ENCODE data around the gene TXNDC8. TPM values are rescaled to one million over a fixed set of nuclear protein-coding genes. Genes with fewer than 3 reads are reported as not detected.

The TXNDC8 gene
- total RNA-seq, 3 donors from 2014 or later (not counting 1 experiment from before 2014, with no cell fraction given), result not detected

GRCh38 chr9:110287289-110287680 is 50.4 kb downstream of the TXNDC8 start:
- no peaks in the 10 kb centered on the region for H3K36me3 ChIP-seq (ENCODE audit: control insufficient read depth, insufficient read depth, low read length)
- Mint-ChIP-seq H3K27ac (no peak overlapping the region), H3K9me3 (no peaks in the 10 kb centered on the region), H3K4me3 (no peak overlapping the region), H3K27me3 (ENCODE audit: low read depth in 2 of 2) (peaks cover 0 to 10% of the 10 kb centered on the region in 2 donors), H3K4me1 (no peaks in the 10 kb centered on the region), H3K36me3 (no peaks in the 10 kb centered on the region)
- DNase-seq, result no peak
- peaks cover 2% of the 10 kb centered on the region for H3K27me3 ChIP-seq (ENCODE audit: control insufficient read depth, insufficient read depth, low read length)
- TF ChIP-seq CTCF (IDR thresholded peaks at IDR 0.05), result no peak
- H3K4me1 ChIP-seq (ENCODE audit: control insufficient read depth, insufficient read depth, low read length), result no peaks in the 10 kb centered on the region
- ATAC-seq, result no peak
- H3K4me3 ChIP-seq (ENCODE audit: low read length), result no peak overlapping the region
- intact Hi-C loops (cut with micrococcal nuclease), result no loop called here
- no peaks in the 10 kb centered on the region for H3K9me3 ChIP-seq (ENCODE audit: control insufficient read depth, insufficient read depth, low read length)
- WGBS (ENCODE audit: insufficient coverage), result 96% methylated on average over 6 of the region's 6 CpGs
- H3K27ac ChIP-seq (ENCODE audit: low read length), result no peak overlapping the region

- Histone ChIP-seq H3K36me3 (ENCODE audit: control insufficient read depth, insufficient read depth, low read length) (no peaks in the 10 kb centered on the region), H3K9me3 (ENCODE audit: control insufficient read depth, insufficient read depth, low read length) (no peaks in the 10 kb centered on the region), H3K27ac (ENCODE audit: low read length) (no peak overlapping the region), H3K27me3 (ENCODE audit: control insufficient read depth, insufficient read depth, low read length) (peaks cover 2% of the 10 kb centered on the region), H3K4me3 (ENCODE audit: low read length) (no peak overlapping the region), H3K4me1 (ENCODE audit: control insufficient read depth, insufficient read depth, low read length) (no peaks in the 10 kb centered on the region)
- no peaks in the 10 kb centered on the region for H3K9me3 Mint-ChIP-seq
- ATAC-seq, result no peak
- no peaks in the 10 kb centered on the region for H3K4me1 Mint-ChIP-seq
- intact Hi-C loops (cut with micrococcal nuclease), result no loop called here
- no peaks in the 10 kb centered on the region for H3K36me3 Mint-ChIP-seq
- WGBS (ENCODE audit: insufficient coverage), result 96% methylated on average over 6 of the region's 6 CpGs
- H3K27ac Mint-ChIP-seq, result no peak overlapping the region
- DNase-seq, result no peak
- peaks cover 0 to 10% of the 10 kb centered on the region in 2 donors for H3K27me3 Mint-ChIP-seq (ENCODE audit: low read depth in 2 of 2)
- no peak overlapping the region for H3K4me3 Mint-ChIP-seq
- no peak for TF ChIP-seq CTCF (IDR thresholded peaks at IDR 0.05)
Measured at GRCh38 chr9:110284211-110284844, 53.3 kb downstream of the TXNDC8 start.

GRCh38 chr9:110283751-110284150 is 53.9 kb downstream of the TXNDC8 start:
- Mint-ChIP-seq H3K27ac (no peak overlapping the region), H3K27me3 (ENCODE audit: low read depth in 2 of 2) (peaks cover 0 to 10% of the 10 kb centered on the region in 2 donors), H3K4me1 (no peaks in the 10 kb centered on the region), H3K4me3 (no peak overlapping the region), H3K36me3 (no peaks in the 10 kb centered on the region), H3K9me3 (no peaks in the 10 kb centered on the region)
- ATAC-seq (no peak), DNase-seq (no peak)
- intact Hi-C loops (cut with micrococcal nuclease), result loop anchor here (2.0 kb wide), 1 partner anchor 21 kb away; no protein-coding TSS in a partner anchor
- Histone ChIP-seq H3K4me3 (ENCODE audit: low read length) (no peak overlapping the region), H3K4me1 (ENCODE audit: control insufficient read depth, insufficient read depth, low read length) (no peaks in the 10 kb centered on the region), H3K36me3 (ENCODE audit: control insufficient read depth, insufficient read depth, low read length) (no peaks in the 10 kb centered on the region), H3K27me3 (ENCODE audit: control insufficient read depth, insufficient read depth, low read length) (peaks cover 2% of the 10 kb centered on the region), H3K27ac (ENCODE audit: low read length) (no peak overlapping the region), H3K9me3 (ENCODE audit: control insufficient read depth, insufficient read depth, low read length) (no peaks in the 10 kb centered on the region)
- TF ChIP-seq CTCF (IDR thresholded peaks at IDR 0.05), result no peak
- 80% methylated on average over 1 of the region's 1 CpG for WGBS (ENCODE audit: insufficient coverage)

GRCh38 chr9:110282739-110283081 is 55.0 kb downstream of the TXNDC8 start:
- no peak for ATAC-seq
- DNase-seq, result no peak
- Mint-ChIP-seq H3K9me3 (no peaks in the 10 kb centered on the region), H3K36me3 (no peaks in the 10 kb centered on the region), H3K27me3 (ENCODE audit: low read depth in 2 of 2) (peaks cover 0 to 10% of the 10 kb centered on the region in 2 donors), H3K4me3 (no peak overlapping the region), H3K27ac (no peak overlapping the region), H3K4me1 (no peaks in the 10 kb centered on the region)
- H3K4me3 ChIP-seq (ENCODE audit: low read length), result no peak overlapping the region
- WGBS (ENCODE audit: insufficient coverage), result 88% methylated on average over 5 of the region's 6 CpGs
- peaks cover 2% of the 10 kb centered on the region for H3K27me3 ChIP-seq (ENCODE audit: control insufficient read depth, insufficient read depth, low read length)
- TF ChIP-seq CTCF (IDR thresholded peaks at IDR 0.05), result no peak
- no peaks in the 10 kb centered on the region for H3K4me1 ChIP-seq (ENCODE audit: control insufficient read depth, insufficient read depth, low read length)
- H3K9me3 ChIP-seq (ENCODE audit: control insufficient read depth, insufficient read depth, low read length), result no peaks in the 10 kb centered on the region
- no peaks in the 10 kb centered on the region for H3K36me3 ChIP-seq (ENCODE audit: control insufficient read depth, insufficient read depth, low read length)
- no peak overlapping the region for H3K27ac ChIP-seq (ENCODE audit: low read length)
- intact Hi-C loops (cut with micrococcal nuclease), result loop anchor here (2.0 kb wide), 1 partner anchor 20 kb away; no protein-coding TSS in a partner anchor

All from natural killer cell (primary cell).